SW480 (cell line): ENCODE measurements around the gene CALM3.

Source experiments
- DNase-seq: peaks from one replicate; pipeline ENCODE4 v3.0.0-alpha.2; 2016; ENCODE audit warnings: low spot score

The CALM3 gene

DNA sequence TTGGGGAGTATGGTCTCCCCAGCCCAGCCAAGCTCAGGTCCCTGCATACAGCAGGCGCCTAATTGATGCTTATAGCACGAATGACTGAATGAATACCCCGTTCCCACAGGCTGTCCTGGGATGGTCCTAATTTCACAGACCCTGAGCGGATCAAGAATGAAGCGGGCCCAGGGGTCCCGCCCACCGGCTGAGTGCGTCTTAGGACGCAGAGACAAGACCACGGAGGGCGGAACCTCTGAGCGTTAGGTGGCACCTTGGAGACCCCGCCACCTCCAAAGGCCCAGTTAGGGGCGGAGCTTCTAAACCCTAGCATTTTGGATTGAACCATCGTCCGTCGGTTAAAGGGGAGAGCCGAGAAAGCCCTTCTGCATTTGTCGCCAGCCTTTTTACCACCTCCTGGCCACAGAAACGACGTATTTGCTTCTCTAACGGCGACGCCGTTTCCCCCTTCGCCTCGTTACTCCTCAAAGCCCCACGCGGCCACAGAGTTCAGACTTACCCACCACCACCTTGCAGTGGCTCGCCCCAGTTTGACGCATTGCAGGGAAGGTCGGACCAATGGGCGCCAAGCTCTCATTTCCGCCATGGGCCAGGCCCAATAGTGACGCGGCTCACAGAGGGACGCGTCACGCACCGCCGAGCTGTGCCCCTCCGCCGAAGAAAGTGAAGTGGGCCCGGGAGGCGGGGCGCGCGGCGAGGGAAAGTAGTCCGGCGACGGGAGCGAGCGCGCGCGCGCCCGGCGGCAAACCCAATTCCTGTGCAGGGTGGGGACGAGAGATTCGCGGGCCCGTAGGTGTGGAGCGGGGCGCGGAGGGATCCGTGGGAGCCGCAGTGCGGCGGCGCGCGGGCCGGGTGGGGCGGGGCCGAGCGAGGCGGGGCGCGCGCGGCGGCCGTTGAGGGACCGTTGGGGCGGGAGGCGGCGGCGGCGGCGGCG is 479 bp upstream of the CALM3 start:
- peak; percentile 96 for DNase-seq

DNA sequence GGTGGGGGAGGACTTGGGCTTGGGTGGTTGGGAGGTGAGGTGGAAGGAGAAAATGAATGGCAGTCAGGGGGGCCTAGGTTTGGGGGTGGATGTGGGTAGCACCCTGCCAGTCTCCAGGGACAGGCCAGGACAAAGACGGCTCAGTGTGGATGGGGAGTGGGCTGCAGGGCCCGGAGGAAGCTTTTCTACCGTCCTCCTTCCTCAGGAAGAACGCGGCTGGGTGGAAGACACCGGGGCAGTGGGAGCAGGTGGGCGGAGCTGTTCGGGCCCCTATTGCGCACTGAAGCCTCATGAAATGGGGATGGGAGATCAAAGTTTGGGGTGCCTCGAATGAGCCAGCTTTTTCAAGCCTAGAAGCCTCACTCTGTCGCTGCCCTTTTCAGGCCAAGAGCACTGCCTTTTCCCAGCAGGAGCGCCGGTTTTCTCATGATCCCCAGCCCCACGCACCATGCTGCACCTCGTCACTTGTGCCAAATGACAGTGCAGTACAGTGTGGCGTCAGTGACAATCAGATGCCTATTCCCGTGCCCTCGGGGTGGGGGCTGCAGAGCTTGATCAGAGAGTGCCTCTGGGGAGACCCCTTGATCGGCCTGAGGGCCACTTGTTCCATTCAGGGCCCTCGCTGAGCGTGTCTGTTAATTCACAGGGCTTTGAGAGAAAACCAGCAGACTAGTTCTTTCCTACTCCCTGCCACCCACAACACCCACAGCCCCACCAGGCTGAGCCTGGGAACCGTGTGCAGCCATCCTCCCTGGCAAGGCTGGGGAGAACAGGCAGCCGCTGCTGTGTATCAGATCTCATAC is 1.5 kb downstream of the CALM3 start:
- DNase-seq, result no peak

DNA sequence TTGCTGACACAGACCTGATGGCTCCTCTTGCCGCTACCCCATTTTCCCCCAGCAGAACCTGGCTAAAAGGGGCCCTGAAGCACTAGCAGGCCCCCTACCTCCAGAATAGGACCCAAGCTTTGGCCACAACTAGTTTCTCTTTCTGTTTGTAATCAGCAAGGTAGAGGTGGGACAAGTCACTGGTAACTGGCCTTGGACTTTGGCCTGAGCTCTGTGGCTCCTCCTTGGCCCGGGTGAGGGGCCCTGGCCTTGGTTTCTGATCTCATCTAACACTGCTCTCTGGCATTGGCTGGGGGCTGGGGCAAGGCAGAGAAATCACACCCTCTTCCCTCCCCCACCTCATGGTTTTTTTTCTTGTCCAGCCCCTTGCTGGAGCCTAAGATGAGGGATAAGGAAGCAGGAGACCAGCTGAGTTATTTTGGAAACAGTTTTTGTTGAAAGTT is 2.1 kb downstream of the CALM3 start:
- peak; percentile 50 for DNase-seq

DNA sequence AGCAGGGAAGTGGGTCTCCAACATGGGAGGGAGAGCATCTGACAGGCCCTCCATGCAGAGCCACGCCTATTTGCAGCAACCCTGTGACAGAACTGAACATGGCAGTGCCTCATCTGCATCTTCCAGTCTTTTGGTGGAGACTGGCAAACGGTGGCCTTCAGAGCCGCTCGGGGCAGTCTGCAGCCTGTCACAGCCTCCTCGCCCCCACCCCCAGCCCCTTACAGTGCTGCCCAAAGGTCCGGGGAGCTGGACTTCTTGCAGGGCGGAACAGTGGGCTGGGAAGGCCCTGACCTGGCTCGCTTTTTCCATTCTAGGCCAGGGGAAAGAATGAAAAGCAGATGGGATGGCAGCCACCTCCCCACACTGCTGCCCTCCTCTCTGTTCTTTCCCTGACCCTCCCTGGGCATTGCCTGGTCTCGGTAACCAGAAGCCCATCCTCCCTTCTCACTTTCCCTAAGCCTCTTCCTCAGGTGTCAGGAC is 2.7 kb downstream of the CALM3 start:
- DNase-seq, result no peak

- DNase-seq, result no peak
Measured at GRCh38 chr19:46604781-46605355, 3.7 kb downstream of the CALM3 start.

DNA sequence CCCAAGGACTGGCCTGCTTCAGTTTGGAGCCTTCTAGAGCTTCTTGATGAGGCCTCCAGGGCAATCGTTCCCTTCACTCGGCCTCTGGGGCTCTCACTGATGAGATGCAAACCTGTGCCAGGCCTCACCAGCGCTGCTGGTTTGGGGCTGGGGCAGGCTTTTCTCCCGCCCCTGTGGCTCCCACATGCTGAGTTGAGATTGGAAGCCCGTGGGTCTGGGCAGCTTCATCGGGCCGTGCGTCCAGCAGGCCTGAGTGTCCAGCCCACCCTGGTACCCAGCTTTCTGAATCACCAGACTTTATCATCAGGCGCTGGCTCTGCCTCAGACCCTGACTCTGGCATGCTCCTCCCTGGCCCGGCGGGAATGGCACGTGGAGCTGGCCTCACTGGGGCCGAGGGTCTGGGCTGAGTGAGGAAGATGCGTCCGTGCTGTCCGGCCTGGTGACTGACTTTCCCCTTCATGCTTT is 4.3 kb downstream of the CALM3 start:
- DNase-seq, result no peak

GRCh38 chr19:46606019-46606418 is 4.9 kb downstream of the CALM3 start:
- no peak for DNase-seq

DNA sequence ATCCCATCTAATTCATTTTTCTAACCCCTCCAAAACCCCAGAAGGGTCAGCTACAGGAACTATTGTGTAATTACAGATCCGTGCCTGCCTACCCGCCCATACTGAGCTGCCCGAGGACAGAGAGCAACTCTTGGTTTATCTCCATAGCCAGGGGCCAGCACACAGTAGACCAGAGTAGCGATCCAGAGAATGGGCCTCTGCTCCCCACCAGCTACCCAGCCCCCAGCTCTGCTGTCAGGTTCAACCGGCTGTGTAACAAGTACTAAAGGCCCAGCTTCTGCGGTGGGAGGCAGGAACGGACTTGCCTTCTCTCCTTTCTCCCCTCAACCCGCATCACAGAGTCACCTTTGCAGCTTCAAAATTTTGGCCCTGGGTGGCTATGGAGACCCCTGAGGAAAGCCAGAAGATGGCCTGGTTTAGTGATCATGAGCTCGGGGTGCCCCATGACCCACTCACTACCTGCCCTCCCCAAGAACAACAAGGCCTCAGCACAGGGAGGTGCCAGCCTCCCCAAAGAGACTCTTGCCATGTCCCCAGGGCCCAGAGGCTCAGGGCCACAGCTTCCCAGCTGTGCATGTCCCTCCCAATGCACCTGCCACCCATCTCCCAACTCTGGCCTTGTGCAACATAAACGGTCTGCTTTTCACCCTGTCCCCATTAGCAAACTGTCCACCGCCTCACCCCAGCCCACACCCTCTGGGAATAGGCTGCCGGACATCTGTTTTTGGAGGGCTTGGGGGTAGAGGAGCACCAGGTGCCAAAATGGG is 5.7 kb downstream of the CALM3 start:
- no peak for DNase-seq

GRCh38 chr19:46607448-46607841 is 6.3 kb downstream of the CALM3 start:
- no peak for DNase-seq

DNA sequence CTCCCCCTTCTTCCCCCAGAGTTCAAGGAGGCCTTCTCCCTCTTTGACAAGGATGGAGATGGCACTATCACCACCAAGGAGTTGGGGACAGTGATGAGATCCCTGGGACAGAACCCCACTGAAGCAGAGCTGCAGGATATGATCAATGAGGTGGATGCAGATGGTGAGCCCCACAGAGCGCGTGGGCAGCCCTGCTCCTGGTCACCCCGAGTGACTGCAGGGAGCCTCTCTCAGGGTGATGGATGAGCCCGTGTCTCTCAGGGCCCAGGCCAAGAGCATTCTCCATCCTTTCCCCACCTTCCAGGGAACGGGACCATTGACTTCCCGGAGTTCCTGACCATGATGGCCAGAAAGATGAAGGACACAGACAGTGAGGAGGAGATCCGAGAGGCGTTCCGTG is 7.0 kb downstream of the CALM3 start:
- no peak for DNase-seq

DNA sequence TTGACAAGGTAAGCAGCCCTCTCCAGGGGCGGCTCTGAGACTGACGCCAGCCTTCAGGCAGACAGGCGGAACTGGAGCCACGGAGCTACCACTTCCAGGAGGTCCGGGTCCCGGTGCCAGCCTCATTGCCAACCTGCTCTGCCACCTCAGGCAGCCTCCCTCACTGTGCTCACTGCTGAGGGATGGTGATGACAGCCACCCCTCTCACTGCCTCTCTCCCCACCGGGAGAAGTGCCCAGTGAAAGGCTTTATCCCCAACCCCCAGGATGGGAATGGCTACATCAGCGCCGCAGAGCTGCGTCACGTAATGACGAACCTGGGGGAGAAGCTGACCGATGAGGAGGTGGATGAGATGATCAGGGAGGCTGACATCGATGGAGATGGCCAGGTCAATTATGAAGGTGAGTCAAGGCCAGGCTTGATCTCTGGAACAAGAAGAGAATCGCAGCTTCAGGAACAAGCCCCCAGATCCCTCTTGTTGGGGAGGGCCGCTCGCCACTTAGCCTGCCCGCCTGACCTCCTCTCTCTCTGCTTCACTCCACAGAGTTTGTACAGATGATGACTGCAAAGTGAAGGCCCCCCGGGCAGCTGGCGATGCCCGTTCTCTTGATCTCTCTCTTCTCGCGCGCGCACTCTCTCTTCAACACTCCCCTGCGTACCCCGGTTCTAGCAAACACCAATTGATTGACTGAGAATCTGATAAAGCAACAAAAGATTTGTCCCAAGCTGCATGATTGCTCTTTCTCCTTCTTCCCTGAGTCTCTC is 7.6 kb downstream of the CALM3 start:
- DNase-seq, result no peak

GRCh38 chr19:46609511-46610412 is 8.6 kb downstream of the CALM3 start:
- no peak for DNase-seq

DNA sequence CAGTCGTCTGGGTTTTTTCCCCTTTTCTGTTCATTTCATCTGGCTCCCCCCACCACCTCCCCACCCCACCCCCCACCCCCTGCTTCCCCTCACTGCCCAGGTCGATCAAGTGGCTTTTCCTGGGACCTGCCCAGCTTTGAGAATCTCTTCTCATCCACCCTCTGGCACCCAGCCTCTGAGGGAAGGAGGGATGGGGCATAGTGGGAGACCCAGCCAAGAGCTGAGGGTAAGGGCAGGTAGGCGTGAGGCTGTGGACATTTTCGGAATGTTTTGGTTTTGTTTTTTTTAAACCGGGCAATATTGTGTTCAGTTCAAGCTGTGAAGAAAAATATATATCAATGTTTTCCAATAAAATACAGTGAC is 9.3 kb downstream of the CALM3 start:
- DNase-seq, result no peak

GRCh38 chr19:46610851-46611770 is 10.0 kb downstream of the CALM3 start:
- DNase-seq, result peak; percentile 57

DNA sequence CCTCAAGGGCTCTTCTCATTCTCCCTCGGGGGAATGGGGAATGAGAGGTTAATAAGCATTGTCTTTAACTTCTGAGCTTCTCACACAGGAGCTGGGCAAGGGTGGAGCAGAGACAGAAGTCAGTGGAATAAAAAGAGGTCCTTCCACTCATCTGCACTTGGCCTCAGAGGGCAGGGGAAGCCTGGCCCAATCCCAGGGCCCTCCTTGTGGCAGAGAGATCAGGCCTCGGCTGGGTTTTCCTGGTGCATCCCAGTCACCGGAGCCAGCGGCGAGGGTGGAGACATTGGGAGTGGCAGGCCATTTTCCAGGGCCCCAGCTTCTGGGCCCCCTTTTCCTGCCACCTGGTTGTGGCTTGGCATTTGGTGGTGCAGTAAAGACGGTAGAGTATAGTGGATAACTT is 10.6 kb downstream of the CALM3 start:
- DNase-seq, result no peak

- no peak for DNase-seq
Measured at GRCh38 chr19:46613525-46613924, 12.4 kb downstream of the CALM3 start.

GRCh38 chr19:46614114-46614722 is 13.1 kb downstream of the CALM3 start:
- DNase-seq, result peak; percentile 80

GRCh38 chr19:46615966-46616365 is 14.8 kb downstream of the CALM3 start:
- DNase-seq, result no peak
